ENCODE results near the gene CHMP2A. TPM values are rescaled to one million over a fixed set of nuclear protein-coding genes. Genes with fewer than 3 reads are reported as not detected.

CHMP2A gene
- total and polyA plus RNA-seq, 2 of the 4 experiments (the other 2 are of a cell fraction) = 105 to 183 TPM

- no peaks in the 10 kb centered on the region for H3K4me1 ChIP-seq (ENCODE audit: control insufficient read depth, insufficient read depth, low read length)
- H3K79me1 ChIP-seq (ENCODE audit: low read depth in 1 of 2, low read length in 2 of 2) = peaks cover 4 to 30% of the 10 kb centered on the region in 2 experiments; a peak in 3 of 4 replicates
- no peak overlapping the region for H4K8ac ChIP-seq (ENCODE audit: low read depth in 2 of 2, low read length in 2 of 2)
- no peak overlapping the region for H2BK15ac ChIP-seq (ENCODE audit: low read depth, low read length)
- H3K36me3 ChIP-seq (ENCODE audit: control insufficient read depth, insufficient read depth, low read length) = peaks cover 4% of the 10 kb centered on the region; the same call in 1 of the 2 replicates
- H3K18ac ChIP-seq (ENCODE audit: low read depth, low read length) = no peak overlapping the region
- H2BK120ac ChIP-seq (ENCODE audit: low read depth, low read length) = no peak overlapping the region
- H3K4ac ChIP-seq (ENCODE audit: low read depth, low read length) = no peak overlapping the region
- WGBS, 2 experiments (ENCODE audit: extremely low coverage in 2 of 2, insufficient read length in 1 of 2) = no CpG with 5 or more reads among the region's 8 CpGs
- H2AK5ac ChIP-seq (ENCODE audit: low read depth, low read length) = no peak overlapping the region
- H2BK20ac ChIP-seq (ENCODE audit: low read depth, low read length) = no peak overlapping the region
- DNase-seq = no peak
- peak overlapping the region; percentile 55 for H2AK9ac ChIP-seq (replicated peaks; ENCODE audit: low read depth, low read length, poor library complexity)
- H3K27ac ChIP-seq (ENCODE audit: insufficient read depth, low read length) = no peak overlapping the region
- peaks cover 2% of the 10 kb centered on the region; the same call in 1 of the 2 replicates for H3K9me3 ChIP-seq (ENCODE audit: control insufficient read depth, insufficient read depth, low read length)
- H3K27me3 ChIP-seq (ENCODE audit: control insufficient read depth, insufficient read depth, low read length) = no peaks in the 10 kb centered on the region
- no peak overlapping the region for H3K14ac ChIP-seq (replicated peaks; ENCODE audit: low read depth, low read length)
- in situ Hi-C loops (cut with MboI; ENCODE audit: low sequenced_read_pairs) (no loop called here), dilution Hi-C loops (cut with HindIII; ENCODE audit: low sequenced_read_pairs, unreplicated experiment) (no loop called here), intact Hi-C loops (cut with micrococcal nuclease) (no loop called here)
- no peak overlapping the region for H3K4me2 ChIP-seq (ENCODE audit: low read depth, low read length)
- no peaks in the 10 kb centered on the region for H4K20me1 ChIP-seq (ENCODE audit: insufficient read depth, low read length)
- ATAC-seq (ENCODE audit: low read depth) = no peak
- no peak overlapping the region for H2BK5ac ChIP-seq (ENCODE audit: low read depth, low read length, poor library complexity, severe bottlenecking)
- H3K4me3 ChIP-seq (ENCODE audit: insufficient read depth, low read depth, low read length) = no peak overlapping the region
- no TSS peak for BruUV-seq (replicated peaks)
- TF ChIP-seq RCOR1 (IDR thresholded peaks at IDR 0.05; ENCODE audit: insufficient replicate concordance, low read length) = no peak
- no peak for TF ChIP-seq MAFK (IDR thresholded peaks at IDR 0.05; ENCODE audit: low read depth, low read length)
- TF ChIP-seq CTCF (conservative IDR thresholded peaks at IDR 0.05; ENCODE audit: low read depth, low read length) = no peak
- no peak for TF ChIP-seq RFX5 (IDR thresholded peaks at IDR 0.05; ENCODE audit: low read depth, low read length)
- TF ChIP-seq BHLHE40 (IDR thresholded peaks at IDR 0.05; ENCODE audit: low read depth, low read length) = no peak
- TF ChIP-seq MAZ (IDR thresholded peaks at IDR 0.05; ENCODE audit: borderline replicate concordance, low read depth, low read length) = no peak
- no peak for TF ChIP-seq MXI1 (IDR thresholded peaks at IDR 0.05; ENCODE audit: borderline replicate concordance, low read depth, low read length)
- TF ChIP-seq SMC3 (IDR thresholded peaks at IDR 0.05; ENCODE audit: low read depth, low read length) = no peak
- TF ChIP-seq NFE2L2 (IDR thresholded peaks at IDR 0.05; ENCODE audit: low read depth, low read length) = no peak
- TF ChIP-seq CEBPB (IDR thresholded peaks at IDR 0.05; ENCODE audit: low read depth, low read length) = no peak
- TF ChIP-seq ELK1 (IDR thresholded peaks at IDR 0.05; ENCODE audit: borderline replicate concordance, low read depth, low read length) = no peak
- no peak for TF ChIP-seq FOS (IDR thresholded peaks at IDR 0.05; ENCODE audit: low read depth, low read length)
- TF ChIP-seq USF2 (IDR thresholded peaks at IDR 0.05; ENCODE audit: low read depth, low read length) = no peak
- no peak for TF ChIP-seq RAD21 (IDR thresholded peaks at IDR 0.05; ENCODE audit: low read length)
- no peak for TF ChIP-seq POLR2A (IDR thresholded peaks at IDR 0.05; ENCODE audit: low read depth, low read length)
- H3K9ac ChIP-seq (ENCODE audit: low read depth, low read length) = no peak overlapping the region
- H3K23ac ChIP-seq (ENCODE audit: low read depth, low read length) = no peak overlapping the region
- H3K56ac ChIP-seq (ENCODE audit: extremely low read depth, insufficient read depth, low read length) = no peak overlapping the region
- CTCF ChIA-PET = no interaction called here
- H4K5ac ChIP-seq (ENCODE audit: low read depth, low read length) = no peak overlapping the region
- POLR2A ChIA-PET (ENCODE audit: unreplicated experiment) = no interaction called here
- no peak overlapping the region for H4K91ac ChIP-seq (ENCODE audit: insufficient read depth, low read depth, low read length)
- H3K9me1 ChIP-seq (ENCODE audit: insufficient read depth, low read length) = no peaks in the 10 kb centered on the region
- H2AFZ ChIP-seq (replicated peaks; ENCODE audit: low read length, poor library complexity) = no peak overlapping the region
Measured at GRCh38 chr19:58510084-58510862, 44.6 kb downstream of the CHMP2A start.
